ENCODE data around the gene COL9A3.

The COL9A3 gene

DNA sequence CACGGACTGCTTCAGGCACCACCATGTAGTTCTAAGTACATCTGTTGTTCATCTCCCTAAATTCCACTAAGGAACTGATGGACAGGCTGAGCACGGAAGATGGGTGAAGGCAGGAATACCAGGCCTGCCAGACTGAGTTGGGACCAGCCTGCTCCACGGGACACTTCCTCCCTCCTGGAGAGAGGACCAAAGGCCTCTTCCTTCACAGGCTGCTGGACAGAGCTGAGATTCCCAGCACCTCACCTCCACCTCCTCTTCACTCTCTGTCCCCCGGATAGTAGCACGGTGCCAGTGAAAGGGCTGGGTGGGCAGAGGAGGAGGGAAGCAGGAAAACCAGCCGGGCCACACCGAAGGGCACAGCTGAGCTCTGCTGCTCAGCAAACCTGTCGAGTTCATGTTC is 67.7 kb downstream of the COL9A3 start:
- DNase-seq, result no peak

DNA sequence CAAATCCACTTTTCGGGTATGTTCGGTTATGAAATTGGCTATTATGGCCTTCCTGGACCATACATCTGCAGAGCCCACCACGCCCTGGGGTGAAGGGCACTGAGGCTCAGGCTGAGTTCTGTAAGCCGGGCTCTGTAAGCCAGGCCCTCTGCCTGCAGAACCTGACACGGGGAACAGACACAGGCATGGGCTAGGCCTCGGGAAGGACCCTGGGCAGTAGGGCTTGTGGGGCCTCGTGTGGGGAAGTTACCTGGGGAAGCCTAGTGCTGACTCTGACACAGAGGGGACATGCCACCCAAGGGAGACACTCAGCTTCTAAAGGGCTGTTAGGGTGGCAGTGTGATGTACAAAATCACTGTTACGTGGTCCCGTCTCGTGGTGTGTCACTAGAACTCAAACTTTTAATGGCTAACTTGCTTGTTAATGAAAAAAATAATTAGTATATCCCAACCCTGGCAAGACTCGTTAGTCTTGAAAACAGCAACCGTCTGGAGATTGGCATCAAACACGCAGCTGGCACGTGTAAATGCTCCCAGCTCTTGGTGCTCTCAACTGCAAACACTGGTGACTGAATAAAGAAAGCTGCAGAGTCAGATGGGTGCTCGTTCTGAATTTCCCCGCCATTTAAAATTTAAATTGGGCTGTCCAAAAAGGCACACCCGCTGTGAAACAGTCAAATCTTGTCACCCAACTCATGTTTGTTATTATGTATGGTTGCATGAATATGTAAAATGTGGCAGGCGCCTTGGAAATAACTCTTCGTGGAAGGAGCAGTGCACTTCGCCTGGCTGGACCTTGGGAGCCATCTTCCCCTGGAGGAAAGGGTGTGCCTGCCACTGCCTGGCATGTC is 68.4 kb downstream of the COL9A3 start:
- no peak for DNase-seq

DNA sequence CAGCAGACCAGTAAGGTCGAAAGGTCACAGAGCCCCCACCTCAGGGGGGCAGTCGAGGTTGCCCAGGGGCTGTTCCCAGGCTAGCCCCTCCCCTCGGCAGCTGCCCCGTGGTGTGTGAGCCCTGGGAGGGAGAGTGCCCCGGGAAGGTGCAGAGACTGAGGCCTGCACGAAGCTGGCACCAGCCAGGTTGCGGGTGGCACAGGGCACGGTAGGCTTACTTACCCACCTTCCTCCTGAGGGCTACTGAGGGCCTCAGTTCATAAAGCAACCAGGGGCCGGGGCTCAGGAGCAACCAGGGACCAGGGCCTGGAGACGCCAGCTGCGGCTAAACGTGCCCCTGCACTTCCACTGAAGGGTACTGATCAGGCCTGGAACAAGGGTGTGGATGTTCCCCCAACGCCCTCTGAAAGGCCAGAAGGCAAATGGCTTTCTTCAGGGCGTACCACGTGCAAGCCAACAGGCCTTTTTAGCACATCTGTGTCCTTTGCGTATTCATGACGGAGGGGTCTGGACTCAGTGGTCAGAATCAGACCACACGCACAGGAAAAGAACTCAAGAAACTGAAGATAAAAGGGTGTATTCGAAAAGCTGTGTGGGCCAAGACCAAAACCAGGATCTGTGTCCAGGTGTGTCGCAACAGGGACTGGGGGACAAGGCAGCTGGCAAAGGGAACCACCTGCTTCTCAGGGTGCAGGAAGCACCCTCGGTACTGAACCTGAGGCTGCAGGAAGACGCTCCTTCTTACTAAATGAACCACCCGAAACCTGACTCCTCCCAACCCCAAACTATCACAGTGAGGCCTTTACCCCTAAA is 69.3 kb downstream of the COL9A3 start:
- DNase-seq, result no peak

DNA sequence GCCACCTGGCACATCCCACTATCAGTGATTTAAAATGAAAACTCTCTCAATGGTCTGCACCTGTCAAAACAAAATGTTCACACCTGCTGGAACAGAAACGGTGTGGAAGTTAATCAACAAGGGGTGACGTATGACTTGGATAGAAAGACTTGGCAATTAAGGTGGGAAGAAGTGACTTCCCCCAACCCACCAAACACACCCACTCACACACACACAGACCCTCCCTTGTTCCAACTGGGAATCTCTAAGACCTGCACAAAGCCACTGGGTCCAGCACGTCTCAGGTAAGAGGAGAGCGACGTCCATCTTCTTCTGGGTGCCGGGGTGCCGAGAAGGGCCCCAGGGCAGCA is 69.8 kb downstream of the COL9A3 start:
- DNase-seq, result no peak

DNA sequence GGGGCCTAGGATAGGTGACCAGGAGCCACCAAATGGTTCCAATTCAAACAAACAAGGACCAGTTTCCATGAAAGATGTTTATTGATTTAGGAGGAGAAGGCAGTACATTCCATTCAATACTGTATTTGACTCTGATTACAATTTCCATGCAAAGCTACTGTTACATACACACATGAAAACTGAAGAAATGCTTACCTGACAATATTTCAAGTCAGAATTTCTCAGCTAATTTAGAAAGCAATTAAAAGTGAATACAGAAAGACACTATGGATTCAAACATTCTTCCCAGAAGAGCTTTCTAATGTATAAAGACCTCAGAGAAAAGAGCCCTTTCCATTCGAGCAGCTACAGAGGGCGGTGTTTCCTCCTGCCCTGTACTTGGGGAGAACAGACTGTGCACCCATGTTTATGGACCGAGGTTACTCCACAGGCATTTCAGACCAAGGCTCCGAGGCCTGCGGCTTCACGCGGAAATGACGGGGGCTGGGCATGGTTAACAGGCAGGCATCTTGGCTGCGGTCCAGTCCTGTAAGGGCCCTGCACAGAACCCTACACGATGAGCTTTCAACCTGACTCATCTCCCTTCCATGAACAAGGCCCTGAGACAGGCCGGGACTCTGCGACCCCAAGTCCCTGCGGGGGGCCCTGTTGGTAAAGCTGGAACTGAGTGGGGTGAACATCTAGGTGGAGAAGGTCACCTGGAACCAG is 70.5 kb downstream of the COL9A3 start:
- peak; percentile 73 for DNase-seq

DNA sequence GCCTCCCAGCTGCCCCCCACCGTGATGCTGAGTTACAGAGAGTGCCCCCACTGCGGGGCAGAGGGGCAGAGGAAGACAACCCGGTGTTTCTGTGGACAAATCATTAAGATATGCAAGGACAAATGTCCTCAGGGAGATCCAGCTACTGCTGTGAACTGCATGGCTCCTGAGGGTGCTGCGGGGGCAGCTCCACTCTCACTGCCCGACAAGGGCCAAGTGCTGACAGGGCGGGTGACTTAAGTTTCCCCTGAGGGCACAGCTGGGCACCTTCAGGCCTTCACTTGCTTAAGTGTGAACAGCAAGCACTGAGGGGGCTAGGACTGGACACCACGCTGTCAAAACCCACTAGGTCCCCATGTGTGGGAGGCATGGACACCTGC is 71.0 kb downstream of the COL9A3 start:
- no peak for DNase-seq

DNA sequence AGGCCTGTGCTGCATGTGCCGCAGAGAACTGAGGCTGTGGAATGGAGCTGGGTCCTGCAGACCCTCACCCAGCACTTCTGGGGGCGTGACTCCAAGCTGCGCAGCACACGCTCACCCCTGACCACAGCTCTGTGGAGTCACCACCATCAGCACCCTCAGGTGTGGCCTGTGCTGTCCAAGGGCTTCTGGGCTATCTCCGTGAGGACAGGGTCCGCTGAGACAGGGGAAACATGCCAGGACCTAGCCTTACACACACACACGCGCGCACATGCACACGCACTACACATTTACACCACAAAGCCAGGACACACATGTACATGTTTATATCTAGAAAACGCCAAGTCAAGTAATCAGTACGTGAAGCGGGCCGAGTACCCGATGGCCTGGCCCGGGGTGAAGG is 71.6 kb downstream of the COL9A3 start:
- DNase-seq, result no peak

DNA sequence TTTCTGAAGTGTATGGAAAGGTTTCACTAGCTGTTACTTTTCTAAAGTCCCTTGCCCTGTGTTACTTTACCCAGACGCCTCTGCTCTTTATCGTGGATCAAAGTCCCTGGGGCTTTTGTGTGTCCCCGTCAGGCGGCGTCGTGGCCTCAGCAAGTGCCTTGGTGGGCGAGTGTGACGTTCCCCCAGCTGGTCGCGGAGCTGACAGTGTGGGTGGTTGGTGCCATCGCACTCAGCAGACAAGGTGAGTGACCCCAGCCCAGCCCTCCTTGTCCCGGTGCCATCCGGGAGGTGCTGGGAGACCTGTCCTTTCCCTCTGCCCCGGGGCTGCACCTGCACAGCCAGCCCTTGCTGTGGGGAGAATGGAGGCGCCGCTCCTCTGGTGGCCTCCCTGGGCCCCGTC is 72.1 kb downstream of the COL9A3 start:
- DNase-seq, result no peak

DNA sequence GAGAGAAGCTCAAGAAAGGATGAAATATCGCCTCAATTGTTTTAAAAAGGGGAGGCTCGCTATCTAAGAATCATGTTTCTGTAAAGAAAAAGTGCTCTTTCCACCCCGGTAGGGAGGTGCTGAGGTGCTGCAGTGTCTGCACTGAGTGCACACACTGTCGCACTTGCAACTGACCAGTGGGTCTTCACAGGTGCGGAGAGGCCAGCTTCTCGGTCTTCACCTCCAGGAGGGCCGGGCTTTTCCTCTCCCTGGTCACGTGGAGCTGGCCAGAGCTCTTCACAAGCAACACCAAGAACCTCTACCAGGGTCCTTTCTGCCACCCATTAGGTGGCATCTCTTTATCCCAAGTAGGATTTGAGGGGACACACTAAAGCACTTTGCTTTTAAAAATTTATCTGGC is 72.6 kb downstream of the COL9A3 start:
- no peak for DNase-seq

DNA sequence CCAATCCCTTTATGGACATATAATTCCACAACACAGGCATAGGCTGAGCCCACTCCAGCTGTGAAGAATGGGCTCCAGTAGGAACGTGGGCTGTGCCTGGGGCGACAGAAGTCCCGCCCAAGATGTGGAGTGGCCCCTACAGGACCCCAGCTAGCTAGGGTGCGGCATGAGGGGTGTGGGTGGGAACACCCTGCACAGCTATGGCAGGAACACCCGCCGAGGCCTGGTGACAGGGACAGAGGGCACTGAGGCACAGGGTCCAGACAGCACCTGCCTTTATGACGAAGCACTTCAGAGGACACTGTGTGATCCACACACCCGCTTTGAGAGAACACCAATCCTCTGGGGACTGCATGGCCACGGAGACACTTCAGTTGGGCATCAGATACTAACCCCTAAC is 73.0 kb downstream of the COL9A3 start:
- no peak for DNase-seq

DNA sequence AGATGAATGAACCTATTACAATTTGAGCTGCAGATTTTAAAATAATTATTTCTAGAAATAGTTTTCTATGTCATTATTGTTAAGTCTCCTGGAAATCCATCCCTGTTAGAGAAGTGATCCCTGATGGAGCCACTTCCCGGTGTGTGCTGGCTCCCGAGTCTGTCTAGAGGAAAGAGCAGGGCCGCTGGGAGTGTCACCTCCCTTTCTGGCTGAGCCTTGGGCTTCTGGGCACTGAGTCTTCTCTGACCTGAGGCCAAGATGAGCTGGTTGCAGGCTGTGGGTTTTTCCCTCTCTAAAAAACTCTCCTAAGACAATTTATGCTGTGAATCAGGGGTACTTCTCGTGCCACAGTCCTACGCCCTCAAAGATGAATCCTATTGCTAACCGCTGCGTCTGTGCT is 73.6 kb downstream of the COL9A3 start:
- DNase-seq, result no peak
